Ammon's horn (tissue), 1 donor: ENCODE measurements around the gene NTSR1.

Experiments used
- DNase-seq: peaks from one replicate; pipeline ENCODE4 v3.0.0-alpha.2; 2016; ENCODE audit warnings: low spot score

The NTSR1 gene

GRCh38 chr20:62707921-62708521, 615 bp upstream of the NTSR1 start:
- DNase-seq, result no peak

GRCh38 chr20:62709537-62709905, 885 bp downstream of the NTSR1 start:
- DNase-seq, result no peak

- DNase-seq, result no peak
Measured at GRCh38 chr20:62710221-62710885, 1.7 kb downstream of the NTSR1 start.

GRCh38 chr20:62710886-62711702, 2.5 kb downstream of the NTSR1 start:
- DNase-seq, result no peak

GRCh38 chr20:62711703-62712101, 3.1 kb downstream of the NTSR1 start:
- DNase-seq, result no peak

GRCh38 chr20:62712606-62713005, 4.0 kb downstream of the NTSR1 start:
- DNase-seq, result no peak

- DNase-seq, result no peak
Measured at GRCh38 chr20:62714006-62714405, 5.4 kb downstream of the NTSR1 start.

- no peak for DNase-seq
Measured at GRCh38 chr20:62714799-62715198, 6.2 kb downstream of the NTSR1 start.

GRCh38 chr20:62715201-62715600, 6.6 kb downstream of the NTSR1 start:
- DNase-seq, result no peak

- no peak for DNase-seq
Measured at GRCh38 chr20:62716198-62716940, 7.7 kb downstream of the NTSR1 start.

GRCh38 chr20:62716941-62717310, 8.3 kb downstream of the NTSR1 start:
- no peak for DNase-seq

- no peak for DNase-seq
Measured at GRCh38 chr20:62717933-62718332, 9.3 kb downstream of the NTSR1 start.

- DNase-seq, result no peak
Measured at GRCh38 chr20:62718546-62718945, 9.9 kb downstream of the NTSR1 start.

- no peak for DNase-seq
Measured at GRCh38 chr20:62719250-62719935, 10.8 kb downstream of the NTSR1 start.

- DNase-seq, result no peak
Measured at GRCh38 chr20:62721511-62722370, 13.1 kb downstream of the NTSR1 start.

GRCh38 chr20:62722627-62723026, 14.0 kb downstream of the NTSR1 start:
- no peak for DNase-seq

GRCh38 chr20:62723351-62723750, 14.7 kb downstream of the NTSR1 start:
- no peak for DNase-seq

GRCh38 chr20:62723768-62724450, 15.3 kb downstream of the NTSR1 start:
- no peak for DNase-seq

- no peak for DNase-seq
Measured at GRCh38 chr20:62724692-62725595, 16.3 kb downstream of the NTSR1 start.
